Measurements from ENCODE around the gene VN1R5.

Gene VN1R5

GRCh38 chr1:247303216-247303615, 47.3 kb downstream of the VN1R5 start:
- DNase-seq: no peak

- no peak for DNase-seq
Observed at GRCh38 chr1:247304031-247304430, 48.2 kb downstream of the VN1R5 start.
